DMS79 treated with DMSO at 0.1 percent for 48 hours (cell line): ENCODE results near the gene PTPRM.

ENCODE experiments used
- DNase-seq: peaks from one replicate; lab custom pipeline; 2025; lab: John Stamatoyannopoulos, UW

PTPRM gene

GRCh38 chr18:7629416-7629815 lies 62.3 kb downstream of the PTPRM start:
- DNase-seq = no peak

- no peak for DNase-seq
Measured at GRCh38 chr18:7630731-7631442, 63.8 kb downstream of the PTPRM start.

DNA sequence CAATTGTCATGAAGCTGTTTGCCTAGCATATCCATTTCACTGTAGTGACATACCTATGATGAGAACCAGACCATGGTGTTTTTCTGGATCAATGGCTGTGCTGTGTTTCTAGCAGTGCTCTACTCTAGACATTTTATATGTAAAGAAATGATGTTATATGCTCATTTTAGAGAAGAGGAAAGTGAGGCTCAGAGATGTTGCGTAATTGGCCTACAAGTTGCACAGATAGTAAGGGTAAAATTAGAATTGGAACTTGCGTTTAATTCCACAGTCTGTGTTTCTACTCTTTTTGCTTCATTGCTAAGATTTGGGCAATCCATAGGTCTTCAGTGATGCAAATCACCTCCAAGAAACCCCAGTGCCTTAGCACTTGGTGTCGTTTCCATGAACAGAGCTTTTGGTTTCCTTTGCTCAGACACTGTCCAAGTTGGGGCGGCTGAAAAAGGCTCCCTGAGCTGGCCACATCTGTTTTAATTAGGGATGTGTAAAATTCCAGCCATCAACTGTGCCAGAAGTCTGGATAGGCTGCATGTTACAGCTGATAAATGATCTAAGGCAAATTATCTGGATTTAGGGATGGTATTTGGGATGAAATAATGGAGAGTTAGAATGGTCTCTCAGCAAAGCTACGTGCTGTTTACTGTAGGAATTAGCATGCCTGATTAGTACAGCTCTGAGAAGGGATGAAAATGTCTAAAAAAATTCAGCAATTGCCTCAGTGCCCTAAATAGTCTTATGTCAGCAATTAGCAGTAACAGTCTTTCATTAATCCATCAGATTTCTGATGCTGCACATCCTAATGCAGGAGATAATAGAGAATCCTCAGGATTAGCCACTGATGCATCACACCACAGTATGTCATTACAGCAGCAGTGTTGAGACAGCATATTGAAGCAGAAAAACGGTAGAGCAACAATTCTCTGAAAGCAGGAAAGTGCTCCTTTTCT lies 65.3 kb downstream of the PTPRM start:
- DNase-seq = no peak

DNA sequence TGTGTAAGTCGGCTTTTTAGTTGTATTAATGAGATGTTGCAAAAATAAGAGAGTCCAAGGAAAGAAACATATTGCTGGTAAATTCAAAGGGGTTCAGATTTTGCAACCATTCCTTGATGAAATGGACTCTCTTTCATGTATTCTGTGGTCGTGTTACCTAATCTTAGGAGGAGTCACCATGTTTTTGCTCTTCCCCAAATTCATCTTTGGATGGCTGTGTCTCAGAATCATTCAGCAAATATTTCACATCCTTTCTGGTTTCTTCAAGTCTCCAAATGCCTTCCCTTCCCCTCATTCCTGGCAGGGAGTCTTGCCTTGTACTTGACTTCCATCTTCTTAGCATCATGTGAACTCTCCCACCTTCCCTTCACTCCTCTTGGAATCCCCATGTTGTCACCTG lies 66.1 kb downstream of the PTPRM start:
- no peak for DNase-seq

- no peak for DNase-seq
Measured at GRCh38 chr18:7635948-7636347, 68.8 kb downstream of the PTPRM start.

DNA sequence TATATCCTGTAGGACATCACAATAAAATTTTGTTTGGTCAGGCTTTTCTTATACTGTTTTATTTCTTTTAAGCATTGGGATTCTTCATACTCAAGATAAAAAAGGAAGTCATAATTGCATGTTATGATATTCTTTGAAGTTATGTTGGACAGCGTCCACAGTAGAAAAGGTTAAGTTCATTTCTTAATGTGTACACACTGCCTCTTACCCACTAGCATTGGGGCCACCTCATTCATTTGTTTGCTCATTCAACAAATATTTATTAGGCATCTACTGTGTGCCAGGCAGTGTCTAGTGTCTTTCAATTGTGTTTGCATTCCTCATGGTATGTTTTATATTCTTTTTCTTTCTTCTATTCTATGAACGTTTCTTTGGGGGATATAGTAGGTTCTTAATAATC lies 70.2 kb downstream of the PTPRM start:
- no peak for DNase-seq

DNA sequence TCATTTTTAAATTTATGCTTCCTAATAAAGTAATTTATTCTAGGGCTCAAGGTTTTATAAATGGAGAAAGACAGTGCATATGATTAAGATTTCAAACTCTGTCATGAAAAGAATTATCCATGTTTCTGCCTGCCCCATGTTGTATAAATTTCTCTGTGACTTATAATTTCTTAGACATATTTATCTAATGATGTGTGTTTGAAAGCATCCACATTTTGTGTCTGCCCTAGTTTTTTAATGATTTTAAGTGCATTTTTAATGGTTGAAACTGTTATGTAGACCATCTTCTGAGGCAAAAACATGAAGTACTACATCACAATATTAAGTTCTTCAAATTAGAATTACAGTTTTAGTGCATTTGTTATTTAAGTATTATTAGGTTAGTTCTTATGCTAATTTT lies 71.2 kb downstream of the PTPRM start:
- DNase-seq = no peak

DNA sequence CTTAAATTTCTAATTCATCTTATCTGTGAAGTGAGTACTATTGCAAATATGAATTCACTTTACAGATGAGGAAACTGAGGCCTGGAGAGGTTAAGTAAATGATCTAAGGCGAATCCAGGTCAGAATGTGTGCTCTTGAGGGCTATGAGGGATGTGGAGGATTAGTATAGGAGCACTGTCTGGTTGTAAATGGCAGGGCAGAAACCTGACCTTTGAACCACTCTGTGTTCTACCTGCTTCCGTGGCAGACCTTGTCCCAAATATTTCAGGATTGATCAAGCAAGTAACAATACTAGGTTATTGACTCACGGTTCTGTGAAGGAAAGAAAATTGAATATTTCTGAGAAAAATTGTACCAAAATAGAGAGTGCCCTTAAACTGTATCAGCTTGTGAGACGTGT lies 74.7 kb downstream of the PTPRM start:
- DNase-seq = no peak

GRCh38 chr18:7642331-7642890 lies 75.3 kb downstream of the PTPRM start:
- DNase-seq = no peak

- DNase-seq = no peak
Measured at GRCh38 chr18:7645756-7646155, 78.6 kb downstream of the PTPRM start.

- DNase-seq = no peak
Measured at GRCh38 chr18:7646174-7646886, 79.2 kb downstream of the PTPRM start.

GRCh38 chr18:7647500-7647899 lies 80.4 kb downstream of the PTPRM start:
- DNase-seq = no peak

- DNase-seq = no peak
Measured at GRCh38 chr18:7657050-7657449, 89.9 kb downstream of the PTPRM start.

GRCh38 chr18:7657937-7658336 lies 90.8 kb downstream of the PTPRM start:
- DNase-seq = no peak

- no peak for DNase-seq
Measured at GRCh38 chr18:7658701-7659100, 91.6 kb downstream of the PTPRM start.

- DNase-seq = no peak
Measured at GRCh38 chr18:7661207-7661606, 94.1 kb downstream of the PTPRM start.

DNA sequence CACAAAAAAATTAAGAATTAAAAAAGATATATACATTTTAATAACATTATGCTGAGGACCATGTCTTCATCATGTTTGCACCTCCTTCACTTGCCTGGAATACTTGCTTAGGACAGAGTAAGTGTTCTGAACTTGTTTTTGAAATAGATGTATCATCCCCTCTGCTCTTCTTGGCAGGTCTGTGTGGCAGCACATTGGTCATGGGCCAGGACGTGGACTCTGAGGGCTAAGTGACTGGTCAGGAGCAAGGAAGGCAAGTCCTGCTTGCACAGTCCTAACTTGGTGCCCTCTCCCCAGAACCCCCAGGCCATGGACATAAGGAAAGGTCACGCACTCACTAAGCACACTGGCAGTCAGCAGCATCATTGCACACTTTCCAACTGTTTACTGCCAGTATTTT lies 95.8 kb downstream of the PTPRM start:
- no peak for DNase-seq

DNA sequence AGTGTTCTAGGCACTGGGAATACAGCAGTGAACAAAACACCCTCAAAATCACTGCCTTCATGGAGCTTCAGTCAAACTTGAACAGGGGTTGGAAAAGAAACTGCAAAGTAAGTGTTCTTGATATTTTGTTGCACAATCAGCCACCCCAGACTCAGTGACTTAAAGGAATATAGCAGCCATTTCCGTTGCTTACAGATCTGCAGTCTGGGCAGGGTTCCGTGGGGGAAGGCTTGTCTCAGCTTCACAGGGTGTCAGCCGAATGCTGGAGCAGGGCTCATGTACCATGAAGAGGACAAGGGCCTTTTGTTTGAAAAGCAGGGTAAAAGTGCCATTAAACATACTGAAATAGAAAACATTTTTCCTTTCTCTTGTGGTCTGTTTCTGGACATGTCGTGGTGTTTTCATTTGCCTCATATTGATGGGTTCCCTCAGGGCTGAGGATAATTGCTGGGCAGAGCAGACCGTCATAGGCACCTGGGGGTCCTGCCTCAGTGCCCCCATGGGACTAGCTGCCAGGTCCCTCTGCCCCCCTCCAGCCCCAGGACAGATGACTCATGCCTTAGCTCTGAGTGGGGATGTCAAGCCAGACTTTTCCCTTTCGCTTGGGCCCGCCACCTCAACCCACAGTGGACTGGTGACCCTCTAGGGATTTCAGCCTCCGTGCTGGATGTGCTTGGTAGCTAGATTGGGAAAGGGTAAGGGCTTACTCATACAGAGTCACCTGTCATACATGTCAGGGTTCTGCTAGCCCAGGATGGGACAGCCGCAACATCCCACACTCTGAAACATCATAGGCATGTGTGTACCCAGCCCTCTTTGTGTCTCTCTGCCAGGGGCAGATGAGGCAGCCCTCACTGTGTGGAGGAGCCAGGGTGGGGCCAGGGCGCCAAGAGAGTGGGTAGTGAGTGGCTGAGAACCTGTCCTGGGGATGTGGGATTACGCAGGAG lies 96.5 kb downstream of the PTPRM start:
- no peak for DNase-seq

DNA sequence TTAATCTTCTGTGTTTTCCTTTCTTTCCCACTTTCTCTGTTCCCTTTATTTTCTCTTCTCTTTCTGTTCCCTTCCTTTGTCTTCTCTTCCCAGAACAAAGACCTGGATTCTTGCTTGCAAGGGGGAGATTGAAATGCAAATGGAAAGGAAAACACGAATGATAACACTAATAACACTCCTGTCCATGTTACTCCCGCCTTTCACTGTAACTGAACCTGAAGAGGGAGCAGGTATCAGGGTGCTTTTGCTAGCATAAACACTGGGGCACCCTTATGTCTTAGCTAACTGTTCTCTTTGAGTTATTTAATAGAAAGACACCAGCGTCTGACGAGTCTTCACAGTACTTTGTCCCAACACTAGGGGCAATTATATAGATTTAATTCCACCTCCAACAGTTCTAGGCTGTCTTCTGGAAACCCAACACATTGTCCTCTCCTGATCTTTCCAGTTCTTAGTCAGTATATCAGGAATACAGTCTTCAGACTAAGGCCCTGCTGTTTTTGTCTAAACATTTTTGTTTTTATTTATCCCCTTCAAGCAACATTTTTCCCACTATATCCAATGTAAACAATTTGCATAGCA lies 99.2 kb downstream of the PTPRM start:
- no peak for DNase-seq

- no peak for DNase-seq
Measured at GRCh38 chr18:7668392-7668791, 101.3 kb downstream of the PTPRM start.

GRCh38 chr18:7669361-7669760 lies 102.2 kb downstream of the PTPRM start:
- DNase-seq = no peak
